Stimulated activated CD4-positive, alpha-beta T cell treated with anti-CD3 and anti-CD28 coated beads, Interleukin-15, amount 100 ng/mL, for 24 hours (primary cell): ENCODE measurements around the gene SLC4A5.

Experiments used
- DNase-seq: peaks from one replicate; pipeline ENCODE4 v3.0.0-alpha.2; 2020

The SLC4A5 gene

GRCh38 chr2:74343316-74343715 is at the start of gene SLC4A5:
Gene SLC4A5 (minus strand): TSS chr2:74343416. CDS start chr2:74315023, 28,393 bp downstream.
- DNase-seq: no peak

- DNase-seq: no peak
Observed at GRCh38 chr2:74392449-74392743, 49.2 kb upstream of the SLC4A5 start.

GRCh38 chr2:74391580-74392448 is 48.6 kb upstream of the SLC4A5 start:
- DNase-seq: peak; percentile 94

- DNase-seq: peak; percentile 13
Observed at GRCh38 chr2:74391209-74391579, 48.0 kb upstream of the SLC4A5 start.

GRCh38 chr2:74390606-74391005 is 47.4 kb upstream of the SLC4A5 start:
- no peak for DNase-seq

GRCh38 chr2:74387346-74387745 is 44.1 kb upstream of the SLC4A5 start:
- DNase-seq: no peak

- no peak for DNase-seq
Observed at GRCh38 chr2:74385396-74385795, 42.2 kb upstream of the SLC4A5 start.

- no peak for DNase-seq
Observed at GRCh38 chr2:74384051-74384450, 40.8 kb upstream of the SLC4A5 start.

- no peak for DNase-seq
Observed at GRCh38 chr2:74383254-74383653, 40.0 kb upstream of the SLC4A5 start.

- DNase-seq: no peak
Observed at GRCh38 chr2:74381751-74382150, 38.5 kb upstream of the SLC4A5 start.

GRCh38 chr2:74379851-74380789 is 36.9 kb upstream of the SLC4A5 start, which contains the start of gene DCTN1:
Gene DCTN1 (minus strand): TSS chr2:74380311. CDS start chr2:74380037, 274 bp downstream.
- peak; percentile 29 for DNase-seq

- DNase-seq: no peak
Observed at GRCh38 chr2:74378007-74378406, 34.8 kb upstream of the SLC4A5 start.

GRCh38 chr2:74375838-74376237 is 32.6 kb upstream of the SLC4A5 start:
- no peak for DNase-seq

GRCh38 chr2:74374509-74375205 is 31.4 kb upstream of the SLC4A5 start:
- DNase-seq: no peak

- DNase-seq: no peak
Observed at GRCh38 chr2:74373985-74374384, 30.8 kb upstream of the SLC4A5 start.

- no peak for DNase-seq
Observed at GRCh38 chr2:74373221-74373676, 30.0 kb upstream of the SLC4A5 start.

- no peak for DNase-seq
Observed at GRCh38 chr2:74372674-74373073, 29.5 kb upstream of the SLC4A5 start.

- no peak for DNase-seq
Observed at GRCh38 chr2:74371421-74371820, 28.2 kb upstream of the SLC4A5 start.

- DNase-seq: no peak
Observed at GRCh38 chr2:74369976-74370375, 26.8 kb upstream of the SLC4A5 start.

GRCh38 chr2:74368499-74368898 is 25.3 kb upstream of the SLC4A5 start:
- no peak for DNase-seq

GRCh38 chr2:74367789-74368188 is 24.6 kb upstream of the SLC4A5 start:
- no peak for DNase-seq

GRCh38 chr2:74366036-74366435 is 22.8 kb upstream of the SLC4A5 start:
- DNase-seq: no peak
